PFSK-1 (cell line): ENCODE results near the gene PTPRM.

Source experiments
- FOXP2 ChIP-seq: optimal IDR thresholded peaks from 2 replicates; pipeline ENCODE3; 2011; ENCODE audit warnings: borderline replicate concordance, control low read depth, inconsistent platforms; ENCODE audit not compliant: insufficient read depth; ENCODE audit errors: extremely low read length, extremely low read depth
- POLR2AphosphoS5 ChIP-seq: IDR thresholded peaks from 2 replicates; pipeline ENCODE4 v1.6.1; 2012; ENCODE audit warnings: low read depth, mild to moderate bottlenecking, control low read depth, low read length, moderate library complexity
- REST ChIP-seq, 2 experiments: IDR thresholded peaks; 2 replicates each; pipeline versions ENCODE4 v1.6.1 to v1.8.0; 2011 to 2012; ENCODE audit warnings: low read depth in 2 of 2, low read length in 2 of 2, control low read depth in 1 of 2, inconsistent platforms in 1 of 2, mild to moderate bottlenecking in 1 of 2, moderate library complexity in 1 of 2; ENCODE audit not compliant: insufficient read depth in 1 of 2
- SIN3A ChIP-seq: IDR thresholded peaks from 2 replicates; pipeline ENCODE4 v1.6.1; 2012; ENCODE audit warnings: mild to moderate bottlenecking, low read length, moderate library complexity, borderline replicate concordance; ENCODE audit not compliant: insufficient read depth
- TAF1 ChIP-seq: IDR thresholded peaks from 2 replicates; pipeline ENCODE4 v1.6.1; 2012; ENCODE audit warnings: low read length, control low read depth, borderline replicate concordance; ENCODE audit not compliant: insufficient read depth

GRCh38 chr18:7571626-7572025 is 4.5 kb downstream of the PTPRM start:
- TF ChIP-seq TAF1 = no peak
- no peak for TF ChIP-seq POLR2AphosphoS5
- TF ChIP-seq REST (IDR thresholded peaks at IDR 0.05; ENCODE audit: insufficient read depth in 1 of 2, low read depth in 2 of 2, low read length in 2 of 2) = no peak
- no peak for TF ChIP-seq SIN3A
- TF ChIP-seq FOXP2 = no peak
